ENCODE results near the gene GRN.

GRCh38 chr17:44397479-44398440 is 52.7 kb downstream of the GRN start:
- TF ChIP-seq CTCF (IDR thresholded peaks at IDR 0.05 in 4 of 5, conservative IDR thresholded peaks at IDR 0.05 in 1 of 5) (no peak), POLR2A (IDR thresholded peaks at IDR 0.05) (no peak)

All from gastrocnemius medialis (tissue), 4 donors.